GM10266 (cell line): ENCODE data around the gene EFCAB12.

Experiments
- DNase-seq: peaks from one replicate; pipeline ENCODE4 v3.0.0; 2012; ENCODE audit errors: extremely low spot score
- CTCF ChIP-seq: IDR thresholded peaks from 2 replicates; pipeline ENCODE4 v1.5.1; 2012; ENCODE audit warnings: mild to moderate bottlenecking, low read depth; ENCODE audit not compliant: control insufficient read depth, insufficient read depth; ENCODE audit errors: missing control alignments

The EFCAB12 gene

GRCh38 chr3:129421236-129421883 lies 7.1 kb downstream of the EFCAB12 start:
- TF ChIP-seq CTCF = no peak
- DNase-seq = no peak

- TF ChIP-seq CTCF = no peak
- no peak for DNase-seq
Observed at GRCh38 chr3:129419476-129419875, 9.0 kb downstream of the EFCAB12 start.

- TF ChIP-seq CTCF = no peak
- DNase-seq = no peak
Observed at GRCh38 chr3:129418041-129418973, 10.1 kb downstream of the EFCAB12 start.

GRCh38 chr3:129417326-129417725 lies 11.1 kb downstream of the EFCAB12 start:
- no peak for DNase-seq
- no peak for TF ChIP-seq CTCF

GRCh38 chr3:129416415-129416814 lies 12.0 kb downstream of the EFCAB12 start:
- no peak for TF ChIP-seq CTCF

GRCh38 chr3:129415830-129416229 lies 12.6 kb downstream of the EFCAB12 start:
- no peak for DNase-seq
- no peak for TF ChIP-seq CTCF

More at GRCh38 chr3:129416415-129416814, 12.0 kb downstream of the EFCAB12 start:
- no peak for DNase-seq

- no peak for TF ChIP-seq CTCF
Observed at GRCh38 chr3:129415378-129415777, 13.1 kb downstream of the EFCAB12 start.

More at GRCh38 chr3:129415378-129415777, 13.1 kb downstream of the EFCAB12 start:
- no peak for DNase-seq
